Keratinocyte (primary cell): ENCODE data around the gene DLX1. TPM values are rescaled to one million over a fixed set of nuclear protein-coding genes. Genes with fewer than 3 reads are reported as not detected.
A peak's percentile ranks its signal among the peaks of the same experiment; 100 is the strongest.

Experiments used
- DNase-seq: peaks from one replicate; pipeline ENCODE4 v3.0.0-alpha.2; 2011; ENCODE audit warnings: low read depth, missing footprints, low spot score
- FAIRE-seq: peaks from 2 replicates; lab custom pipeline; 2011; peaks lifted over from hg19 to GRCh38; lab: Jason Lieb, UNC
- H2AFZ ChIP-seq: 2 replicates; pipeline ENCODE4 v1.6.0; 2012; ENCODE audit warnings: low read length, control low read depth, inconsistent platforms; ENCODE audit not compliant: control insufficient read depth
- H3K27ac ChIP-seq: 2 replicates; pipeline ENCODE4 v1.5.1; 2011; ENCODE audit warnings: low read length; ENCODE audit not compliant: control insufficient read depth, insufficient read depth
- H3K27me3 ChIP-seq: 3 replicates; pipeline ENCODE4 v1.6.0; 2011; ENCODE audit warnings: low read length; ENCODE audit not compliant: control insufficient read depth, insufficient read depth; ENCODE audit errors: extremely low read depth
- H3K36me3 ChIP-seq, 2 experiments: 2 replicates in 1 of 2; 3 replicates in 1 of 2; pipeline ENCODE4 v1.5.1; 2011; ENCODE audit warnings: low read length in 2 of 2, mild to moderate bottlenecking in 1 of 2; ENCODE audit not compliant: control insufficient read depth in 2 of 2, insufficient read depth in 2 of 2; ENCODE audit errors: extremely low read depth in 1 of 2
- H3K4me1 ChIP-seq: 3 replicates; pipeline ENCODE4 v1.5.1; 2011; ENCODE audit warnings: low read length; ENCODE audit not compliant: control insufficient read depth, insufficient read depth; ENCODE audit errors: extremely low read depth
- H3K4me2 ChIP-seq: 3 replicates; pipeline ENCODE4 v1.6.0; 2011; ENCODE audit warnings: low read depth, low read length; ENCODE audit not compliant: control insufficient read depth, insufficient read depth; ENCODE audit errors: extremely low read depth
- H3K4me3 ChIP-seq, 3 experiments: fragments of 200-600 bp in 1 of 3; sonication (generic) in 1 of 3; 2 replicates in 2 of 3; 3 replicates in 1 of 3; pipeline ENCODE4 v1.5.1; 2011 to 2016; ENCODE audit warnings: low read length in 3 of 3, mild to moderate bottlenecking in 3 of 3, control low read depth in 2 of 3, inconsistent platforms in 1 of 3, low read depth in 1 of 3, mixed read lengths in 1 of 3, mixed run types in 1 of 3, moderate library complexity in 1 of 3; ENCODE audit not compliant: control insufficient read depth in 2 of 3, insufficient read depth in 2 of 3; ENCODE audit errors: extremely low read depth in 1 of 3
- H3K79me2 ChIP-seq: 2 replicates; pipeline ENCODE4 v1.6.0; 2012; ENCODE audit warnings: low read length; ENCODE audit not compliant: control insufficient read depth, insufficient read depth
- H3K9ac ChIP-seq: 3 replicates; pipeline ENCODE4 v1.6.0; 2011; ENCODE audit warnings: low read length; ENCODE audit not compliant: control insufficient read depth, insufficient read depth; ENCODE audit errors: extremely low read depth
- H3K9me1 ChIP-seq: 3 replicates; pipeline ENCODE4 v1.6.0; 2011; ENCODE audit warnings: low read length; ENCODE audit not compliant: control insufficient read depth, insufficient read depth; ENCODE audit errors: extremely low read depth
- H3K9me3 ChIP-seq: 2 replicates; pipeline ENCODE4 v1.5.1; 2012; ENCODE audit warnings: low read depth, low read length; ENCODE audit not compliant: control insufficient read depth
- H4K20me1 ChIP-seq: 3 replicates; pipeline ENCODE4 v1.6.0; 2011; ENCODE audit warnings: low read length; ENCODE audit not compliant: control insufficient read depth, insufficient read depth; ENCODE audit errors: extremely low read depth
- CTCF ChIP-seq, 3 experiments: IDR thresholded peaks in 1 of 3; conservative IDR thresholded peaks in 1 of 3; optimal IDR thresholded peaks in 1 of 3; 2 replicates in 2 of 3; 3 replicates in 1 of 3; pipeline versions ENCODE3 to v1.5.1; 2011; ENCODE audit warnings: low read length in 3 of 3, mild to moderate bottlenecking in 3 of 3, moderate library complexity in 2 of 3, control low read depth in 1 of 3, inconsistent platforms in 1 of 3; ENCODE audit not compliant: insufficient read depth in 2 of 3; ENCODE audit errors: extremely low read depth in 1 of 3
- EZH2 ChIP-seq: IDR thresholded peaks from one replicate; pipeline ENCODE4 v1.6.1; 2012; ENCODE audit warnings: inconsistent platforms, mild to moderate bottlenecking, low read length, moderate library complexity
- dilution Hi-C: fragments of 300-500 bp; cut with MboI; formaldehyde crosslinking; loops from one replicate; pipeline ENCODE4 v1.7.0; 2020; ENCODE audit warnings: low sequenced_read_pairs; ENCODE audit not compliant: extremely low pct_ligation_motif_present
- polyA plus RNA-seq, 5 experiments: library from polyadenylated mRNA; depleted of rRNA in 3 of 5; stranded (reverse) in 3 of 5; stranded (forward) in 1 of 5; unstranded in 1 of 5; fragments of >200 nt; gene quantifications; 1 replicate in 1 of 5; 2 replicates in 3 of 5; 3 replicates in 1 of 5; pipeline versions ENCODE4 v1.2.1 to v1.2.3, GENCODE V29; 2011 to 2012; ENCODE audit warnings: missing spikeins in 2 of 5, low read depth in 1 of 5, low replicate concordance in 1 of 5

Gene DLX1
- polyA plus RNA-seq, 1 donor (not counting 4 experiments of a cell fraction or from before 2014, with no cell fraction given), result 0.88 TPM

DNA sequence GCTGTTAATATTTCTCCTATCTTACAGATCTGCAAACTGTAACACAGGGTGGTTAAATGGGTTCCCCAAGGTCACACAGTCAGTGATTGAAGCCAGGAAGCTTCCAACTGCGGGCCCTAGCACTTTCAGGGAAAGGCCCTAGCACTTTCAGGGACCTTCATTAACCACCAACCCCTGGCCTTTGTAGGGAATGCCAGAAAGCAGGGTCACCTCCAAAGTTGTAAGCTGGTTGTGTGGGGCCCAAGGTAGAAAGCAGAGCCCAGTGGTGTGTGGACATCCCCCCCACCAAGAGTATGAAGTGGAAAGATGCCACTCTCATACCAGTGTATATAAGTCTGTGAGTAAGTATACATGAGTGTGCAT, 13.0 kb downstream of the DLX1 start:
- Histone ChIP-seq H3K4me3 (peak overlapping the region in 1 of 3 experiments; percentile 39), H3K9ac (peak overlapping the region; percentile 88), H3K4me1 (peaks cover 66% of the 10 kb centered on the region), H2AFZ (no peak overlapping the region), H3K9me1 (no peaks in the 10 kb centered on the region), H3K79me2 (no peaks in the 10 kb centered on the region), H3K36me3 (no peaks in the 10 kb centered on the region), H3K9me3 (no peaks in the 10 kb centered on the region), H4K20me1 (no peaks in the 10 kb centered on the region), H3K4me2 (peak overlapping the region; percentile 78), H3K27me3 (peaks cover 19% of the 10 kb centered on the region), H3K27ac (peak overlapping the region; percentile 92)
- FAIRE-seq (peak; percentile 44), DNase-seq (no peak)
- TF ChIP-seq CTCF (optimal IDR thresholded peaks at IDR 0.05 in 1 of 3, IDR thresholded peaks at IDR 0.05 in 1 of 3, conservative IDR thresholded peaks at IDR 0.05 in 1 of 3; ENCODE audit: extremely low read depth in 1 of 3, insufficient read depth in 2 of 3, low read length in 3 of 3) (no peak), EZH2 (no peak)
- dilution Hi-C loops, result no loop called here

GRCh38 chr2:172098650-172099471, 13.6 kb downstream of the DLX1 start:
- Histone ChIP-seq H3K4me1 (peaks cover 66% of the 10 kb centered on the region), H3K9me3 (no peaks in the 10 kb centered on the region), H3K9me1 (no peaks in the 10 kb centered on the region), H2AFZ (peak overlapping the region; percentile 75), H3K27ac (peak overlapping the region; percentile 92), H3K9ac (peak overlapping the region; percentile 88), H3K4me3 (peak overlapping the region; percentile 8 to 42 (median 39)), H3K4me2 (peak overlapping the region; percentile 78), H3K27me3 (peaks cover 13% of the 10 kb centered on the region), H4K20me1 (no peaks in the 10 kb centered on the region), H3K79me2 (no peaks in the 10 kb centered on the region), H3K36me3 (no peaks in the 10 kb centered on the region)
- DNase-seq (no peak), FAIRE-seq (peak; percentile 82)
- dilution Hi-C loops, result no loop called here
- TF ChIP-seq CTCF (optimal IDR thresholded peaks at IDR 0.05 in 1 of 3, IDR thresholded peaks at IDR 0.05 in 1 of 3, conservative IDR thresholded peaks at IDR 0.05 in 1 of 3; ENCODE audit: extremely low read depth in 1 of 3, insufficient read depth in 2 of 3, low read length in 3 of 3) (no peak), EZH2 (no peak)
